ENCODE results near the gene TESK2.

DNA sequence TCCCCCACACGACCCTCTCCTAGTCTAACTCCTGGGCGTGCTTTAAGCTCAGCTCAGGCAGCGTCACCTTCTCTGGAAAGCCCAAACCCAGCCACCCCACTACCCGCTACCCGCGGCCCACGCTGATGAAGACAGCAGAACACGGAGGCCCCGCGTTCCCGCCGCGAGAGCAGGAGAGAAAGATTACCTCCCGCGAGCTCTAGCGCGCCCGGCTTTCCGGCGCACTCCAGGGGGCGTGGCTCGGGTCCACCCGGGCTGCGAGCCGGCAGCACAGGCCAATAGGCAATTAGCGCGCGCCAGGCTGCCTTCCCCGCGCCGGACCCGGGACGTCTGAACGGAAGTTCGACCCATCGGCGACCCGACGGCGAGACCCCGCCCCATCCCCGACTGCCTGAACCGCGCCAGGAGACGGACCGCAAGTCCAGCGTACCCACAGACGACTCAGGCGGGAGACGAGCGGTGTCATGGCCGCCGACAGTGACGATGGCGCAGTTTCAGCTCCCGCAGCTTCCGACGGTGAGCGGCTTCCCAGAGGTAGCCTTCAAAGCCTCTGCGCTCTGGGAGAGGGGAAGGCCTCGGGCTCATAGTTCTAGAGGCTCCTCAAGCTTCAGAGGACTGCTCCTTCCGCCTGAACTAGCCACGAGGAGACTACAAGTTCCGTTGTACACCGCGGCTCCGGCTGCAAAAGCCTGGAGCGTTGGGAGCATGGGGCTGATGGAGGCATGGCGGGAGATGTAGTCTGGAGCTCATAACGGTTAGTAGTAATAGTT, 151.0 kb downstream of the TESK2 start, which contains the start of the genes MUTYH and TOE1:
- TF ChIP-seq, protein P1, sequence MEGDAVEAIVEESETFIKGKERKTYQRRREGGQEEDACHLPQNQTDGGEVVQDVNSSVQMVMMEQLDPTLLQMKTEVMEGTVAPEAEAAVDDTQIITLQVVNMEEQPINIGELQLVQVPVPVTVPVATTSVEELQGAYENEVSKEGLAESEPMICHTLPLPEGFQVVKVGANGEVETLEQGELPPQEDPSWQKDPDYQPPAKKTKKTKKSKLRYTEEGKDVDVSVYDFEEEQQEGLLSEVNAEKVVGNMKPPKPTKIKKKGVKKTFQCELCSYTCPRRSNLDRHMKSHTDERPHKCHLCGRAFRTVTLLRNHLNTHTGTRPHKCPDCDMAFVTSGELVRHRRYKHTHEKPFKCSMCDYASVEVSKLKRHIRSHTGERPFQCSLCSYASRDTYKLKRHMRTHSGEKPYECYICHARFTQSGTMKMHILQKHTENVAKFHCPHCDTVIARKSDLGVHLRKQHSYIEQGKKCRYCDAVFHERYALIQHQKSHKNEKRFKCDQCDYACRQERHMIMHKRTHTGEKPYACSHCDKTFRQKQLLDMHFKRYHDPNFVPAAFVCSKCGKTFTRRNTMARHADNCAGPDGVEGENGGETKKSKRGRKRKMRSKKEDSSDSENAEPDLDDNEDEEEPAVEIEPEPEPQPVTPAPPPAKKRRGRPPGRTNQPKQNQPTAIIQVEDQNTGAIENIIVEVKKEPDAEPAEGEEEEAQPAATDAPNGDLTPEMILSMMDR (IDR thresholded peaks at IDR 0.05; ENCODE audit: control extremely low read depth in 1 of 3, insufficient read depth in 1 of 3, low read depth in 1 of 3, low read length in 3 of 3) = no peak
- peak; percentile 77 to 92; a peak in 3 of 4 replicates for TF ChIP-seq SIN3A (conservative IDR thresholded peaks at IDR 0.05 in 1 of 2, IDR thresholded peaks at IDR 0.05 in 1 of 2; ENCODE audit: low read depth in 1 of 2, low read length in 2 of 2)
- TF ChIP-seq SUZ12 (IDR thresholded peaks at IDR 0.05; ENCODE audit: low read length) = no peak
- TF ChIP-seq NRF1 (IDR thresholded peaks at IDR 0.05; ENCODE audit: low read depth, low read length) = no peak
- peak; percentile 87 for TF ChIP-seq TBP (IDR thresholded peaks at IDR 0.05; ENCODE audit: low read depth, low read length)
- TF ChIP-seq RAD21 (IDR thresholded peaks at IDR 0.05 in 1 of 2, conservative IDR thresholded peaks at IDR 0.05 in 1 of 2; ENCODE audit: low read depth in 2 of 2, low read length in 2 of 2) = no peak
- TF ChIP-seq RBBP5 (IDR thresholded peaks at IDR 0.05; ENCODE audit: borderline replicate concordance, low read depth, low read length) = no peak
- TF ChIP-seq SP1 (IDR thresholded peaks at IDR 0.05; ENCODE audit: low read depth, low read length) = no peak
- no peak for TF ChIP-seq RNF2 (IDR thresholded peaks at IDR 0.05; ENCODE audit: borderline replicate concordance, low read depth, low read length, missing control alignments, poor library complexity, severe bottlenecking)
- peak; percentile 99 for TF ChIP-seq POLR2AphosphoS5 (IDR thresholded peaks at IDR 0.05; ENCODE audit: low read depth, low read length)
- TF ChIP-seq, protein P2, sequence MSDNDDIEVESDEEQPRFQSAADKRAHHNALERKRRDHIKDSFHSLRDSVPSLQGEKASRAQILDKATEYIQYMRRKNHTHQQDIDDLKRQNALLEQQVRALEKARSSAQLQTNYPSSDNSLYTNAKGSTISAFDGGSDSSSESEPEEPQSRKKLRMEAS (IDR thresholded peaks at IDR 0.05) = peak; percentile 88
- TF ChIP-seq CBX8 (IDR thresholded peaks at IDR 0.05; ENCODE audit: borderline replicate concordance, low read depth, low read length) = no peak
